Rectal smooth muscle tissue (tissue), 1 donor: ENCODE measurements around the gene AMPH.

Experiments used
- H3K27ac ChIP-seq: one replicate; pipeline ENCODE4 v1.7.0; 2013; ENCODE audit warnings: low read depth, low read length, inconsistent platforms
- H3K27me3 ChIP-seq: one replicate; pipeline ENCODE4 v1.7.0; 2013; ENCODE audit warnings: low read length; ENCODE audit not compliant: control insufficient read depth, insufficient read depth
- H3K36me3 ChIP-seq: one replicate; pipeline ENCODE4 v1.7.0; 2013; ENCODE audit warnings: low read length; ENCODE audit not compliant: control insufficient read depth, insufficient read depth
- H3K4me1 ChIP-seq: one replicate; pipeline ENCODE4 v1.7.0; 2013; ENCODE audit warnings: low read length; ENCODE audit not compliant: control insufficient read depth, insufficient read depth
- H3K4me3 ChIP-seq: one replicate; pipeline ENCODE4 v1.7.0; 2013; ENCODE audit warnings: low read length
- H3K9ac ChIP-seq: one replicate; pipeline ENCODE4 v1.7.0; 2013; ENCODE audit warnings: low read length

The AMPH gene

DNA sequence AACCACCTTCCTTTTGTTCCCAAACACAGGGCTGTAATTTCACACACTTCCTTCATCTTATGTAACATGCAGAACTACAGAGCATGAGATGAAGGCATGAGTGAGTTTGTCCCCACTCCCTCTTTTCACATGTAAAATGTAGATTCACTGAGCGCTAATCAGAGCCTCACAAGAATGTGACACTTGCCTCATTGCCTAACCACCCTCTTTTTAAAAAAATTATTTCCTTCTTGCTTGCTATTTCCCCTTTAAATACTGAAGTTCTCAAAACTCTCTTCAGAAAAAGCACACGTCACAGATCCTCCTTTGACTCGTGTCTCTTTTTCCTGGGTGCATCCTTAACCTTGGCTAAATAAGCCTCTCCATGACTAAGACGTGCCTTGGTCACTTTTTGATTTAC, 236.5 kb downstream of the AMPH start:
- no peaks in the 10 kb centered on the region for H3K4me1 ChIP-seq
- H3K4me3 ChIP-seq: no peak overlapping the region
- no peak overlapping the region for H3K27ac ChIP-seq
- no peaks in the 10 kb centered on the region for H3K27me3 ChIP-seq
- no peak overlapping the region for H3K9ac ChIP-seq
- H3K36me3 ChIP-seq: no peaks in the 10 kb centered on the region

DNA sequence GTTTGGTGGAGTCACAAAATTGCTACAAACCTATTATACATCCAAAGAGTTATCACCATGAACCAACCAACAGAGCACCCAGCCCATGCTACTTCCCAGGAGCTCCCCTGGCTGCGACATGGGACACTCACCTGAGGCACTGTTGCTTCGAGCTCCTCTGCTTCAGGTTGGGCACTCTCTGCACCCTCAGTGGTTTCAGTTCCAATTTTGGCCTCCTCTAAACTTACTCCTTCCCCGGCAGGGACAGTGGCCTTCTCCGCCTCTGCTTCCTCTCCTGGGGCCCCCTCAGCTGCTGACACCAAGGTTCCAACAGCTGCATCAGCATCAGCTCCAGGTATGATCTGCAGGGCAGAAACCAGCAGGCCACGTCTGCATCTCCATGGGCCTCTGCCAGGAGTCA, 237.3 kb downstream of the AMPH start:
- H3K4me3 ChIP-seq: no peak overlapping the region
- H3K9ac ChIP-seq: no peak overlapping the region
- H3K27ac ChIP-seq: no peak overlapping the region
- H3K27me3 ChIP-seq: no peaks in the 10 kb centered on the region
- H3K36me3 ChIP-seq: no peaks in the 10 kb centered on the region
- H3K4me1 ChIP-seq: no peaks in the 10 kb centered on the region

DNA sequence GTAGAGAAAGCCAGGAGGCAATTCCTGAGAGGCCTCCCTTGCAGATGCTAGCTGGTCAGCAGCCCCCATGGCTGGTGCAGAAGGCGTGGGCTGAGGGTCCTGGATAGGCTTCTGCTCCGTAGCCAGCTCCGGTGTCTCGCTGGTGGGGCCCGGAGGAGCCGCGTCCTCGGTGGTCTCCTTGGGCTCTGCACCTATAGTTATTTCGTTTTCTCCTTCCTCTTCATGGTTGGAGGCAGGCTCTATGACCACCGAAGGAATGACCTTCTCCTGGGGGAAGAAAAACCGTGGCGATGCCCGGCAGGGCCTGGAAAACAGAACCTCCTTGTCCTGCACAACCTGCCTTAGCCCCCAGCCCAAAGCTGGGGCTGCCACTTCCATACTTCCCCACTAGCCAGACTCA, 239.4 kb downstream of the AMPH start:
- Histone ChIP-seq H3K9ac (no peak overlapping the region), H3K27me3 (no peaks in the 10 kb centered on the region), H3K27ac (no peak overlapping the region), H3K4me3 (no peak overlapping the region), H3K36me3 (no peaks in the 10 kb centered on the region), H3K4me1 (no peaks in the 10 kb centered on the region)

DNA sequence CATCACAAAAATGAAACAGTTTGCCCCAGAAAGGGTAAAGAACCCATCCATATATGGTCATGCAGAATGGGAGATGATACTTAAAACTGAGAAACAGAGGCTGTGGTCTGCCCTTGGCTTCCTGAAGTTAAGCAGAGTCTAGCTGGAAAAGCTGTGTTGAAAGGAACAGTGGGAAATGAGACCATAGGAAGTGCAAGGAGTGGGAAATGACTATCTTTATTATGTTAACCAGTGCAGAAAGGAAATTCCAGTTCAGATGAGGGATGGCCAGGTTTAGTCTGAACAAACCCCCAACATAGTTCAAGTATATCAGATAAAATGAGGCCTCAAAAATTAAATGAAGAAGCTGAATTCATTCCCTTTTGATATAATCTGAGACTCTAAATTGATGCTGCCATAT, 245.5 kb downstream of the AMPH start:
- no peaks in the 10 kb centered on the region for H3K4me1 ChIP-seq
- H3K9ac ChIP-seq: no peak overlapping the region
- no peaks in the 10 kb centered on the region for H3K27me3 ChIP-seq
- H3K27ac ChIP-seq: no peak overlapping the region
- no peaks in the 10 kb centered on the region for H3K36me3 ChIP-seq
- no peak overlapping the region for H3K4me3 ChIP-seq

DNA sequence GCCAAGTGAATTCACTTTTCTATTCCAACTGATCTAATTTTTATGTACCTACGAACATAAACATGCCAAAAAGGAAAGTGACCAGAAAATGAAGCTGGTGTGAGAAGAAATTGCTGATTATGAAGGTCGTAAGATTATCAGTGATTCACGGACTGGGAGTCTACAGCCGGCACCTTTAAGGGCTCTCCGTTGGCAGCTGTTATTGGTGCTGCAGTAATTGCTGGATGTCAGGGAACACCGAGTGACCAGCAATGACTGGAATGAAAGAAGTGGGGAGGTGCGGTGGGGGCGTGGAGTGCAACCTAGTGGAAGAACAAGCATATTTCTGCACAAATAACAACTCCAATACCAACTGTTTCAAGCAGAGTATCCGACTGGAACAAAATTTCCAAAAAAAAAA, 247.9 kb downstream of the AMPH start:
- Histone ChIP-seq H3K27ac (no peak overlapping the region), H3K36me3 (no peaks in the 10 kb centered on the region), H3K9ac (no peak overlapping the region), H3K4me1 (no peaks in the 10 kb centered on the region), H3K4me3 (no peak overlapping the region), H3K27me3 (no peaks in the 10 kb centered on the region)

GRCh38 chr7:38382684-38383083, 248.5 kb downstream of the AMPH start:
- no peaks in the 10 kb centered on the region for H3K27me3 ChIP-seq
- no peaks in the 10 kb centered on the region for H3K4me1 ChIP-seq
- no peak overlapping the region for H3K27ac ChIP-seq
- no peaks in the 10 kb centered on the region for H3K36me3 ChIP-seq
- no peak overlapping the region for H3K9ac ChIP-seq
- H3K4me3 ChIP-seq: no peak overlapping the region

DNA sequence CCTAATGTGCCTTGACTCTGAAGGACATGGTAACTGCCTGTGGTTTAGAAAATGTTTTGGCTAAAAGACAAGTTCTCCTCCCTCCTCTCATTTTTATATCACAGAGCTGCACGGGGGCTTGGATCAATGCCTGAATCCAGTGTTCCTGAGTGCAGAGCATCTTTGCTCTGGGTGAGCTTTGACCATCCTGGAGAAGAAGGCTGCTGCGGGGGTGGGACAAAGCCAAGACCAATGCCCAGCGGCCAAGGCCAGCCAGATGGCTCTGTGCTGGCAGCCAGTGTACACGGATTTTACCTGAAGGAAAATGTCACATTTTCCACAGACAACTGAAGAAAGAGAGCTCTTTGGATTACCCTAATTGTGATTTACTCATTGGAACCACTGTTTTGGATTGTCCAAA, 255.7 kb downstream of the AMPH start:
- H3K27me3 ChIP-seq: no peaks in the 10 kb centered on the region
- no peaks in the 10 kb centered on the region for H3K36me3 ChIP-seq
- H3K27ac ChIP-seq: no peak overlapping the region
- no peak overlapping the region for H3K9ac ChIP-seq
- H3K4me1 ChIP-seq: no peaks in the 10 kb centered on the region
- H3K4me3 ChIP-seq: no peak overlapping the region

DNA sequence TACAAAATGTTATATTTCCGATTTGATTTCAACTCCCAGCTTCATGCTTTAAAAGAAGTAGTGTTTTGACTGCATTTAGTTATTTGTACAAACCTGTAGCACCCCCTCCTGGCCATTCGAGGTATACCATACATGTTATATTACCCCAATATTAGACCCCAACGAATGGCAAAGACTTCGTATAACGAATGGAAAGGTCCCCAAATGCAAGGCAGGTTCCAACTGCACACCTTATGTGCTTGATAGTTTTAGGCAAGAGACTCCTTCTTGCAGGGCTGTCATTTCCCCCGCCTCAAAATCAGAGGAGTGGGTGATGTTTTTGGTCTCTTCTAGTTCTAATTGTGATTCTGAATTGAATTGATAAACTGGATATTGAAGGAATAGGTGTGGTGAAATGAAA, 256.7 kb downstream of the AMPH start:
- Histone ChIP-seq H3K4me3 (no peak overlapping the region), H3K9ac (no peak overlapping the region), H3K36me3 (no peaks in the 10 kb centered on the region), H3K27ac (no peak overlapping the region), H3K27me3 (no peaks in the 10 kb centered on the region), H3K4me1 (no peaks in the 10 kb centered on the region)

DNA sequence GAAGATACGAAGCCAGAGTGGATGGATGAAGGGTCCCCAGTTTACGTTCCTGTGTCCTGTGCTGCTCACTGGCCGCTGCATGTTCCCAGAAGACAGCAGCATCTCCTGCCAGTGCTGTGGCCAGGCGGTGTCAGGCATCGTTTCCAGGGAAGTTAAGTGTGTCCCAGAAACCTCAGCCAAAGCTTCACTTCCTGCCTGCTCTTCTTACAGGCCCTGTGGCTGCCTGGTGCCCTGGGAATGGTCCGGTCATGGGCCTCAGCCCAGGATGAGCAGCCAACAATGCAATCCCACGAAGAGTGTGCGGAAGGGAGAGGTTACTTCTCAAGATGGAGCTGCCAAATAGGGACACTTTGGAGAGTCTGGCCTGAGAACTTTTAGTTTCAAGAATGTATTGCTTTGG, 258.0 kb downstream of the AMPH start:
- no peaks in the 10 kb centered on the region for H3K27me3 ChIP-seq
- H3K4me3 ChIP-seq: no peak overlapping the region
- H3K9ac ChIP-seq: no peak overlapping the region
- no peaks in the 10 kb centered on the region for H3K4me1 ChIP-seq
- H3K36me3 ChIP-seq: no peaks in the 10 kb centered on the region
- H3K27ac ChIP-seq: no peak overlapping the region

DNA sequence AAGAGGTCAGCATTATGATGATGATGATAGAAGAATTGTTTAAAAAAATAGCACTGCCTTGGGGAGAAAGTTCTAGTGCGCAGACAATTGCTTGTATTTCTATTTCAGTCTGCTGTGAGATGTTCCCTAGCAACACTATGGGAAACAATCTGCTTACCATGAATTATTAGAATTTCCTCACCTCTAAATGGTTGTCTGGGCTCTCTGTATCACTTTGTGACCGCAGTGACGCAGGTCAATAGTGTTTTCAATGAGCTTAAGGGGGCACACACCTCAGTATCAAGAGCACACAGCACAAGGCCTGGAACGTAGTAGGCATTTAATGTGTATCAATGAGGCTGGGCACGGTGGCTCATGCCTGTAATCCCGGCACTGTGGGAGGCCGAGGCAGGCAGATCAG, 258.9 kb downstream of the AMPH start:
- no peak overlapping the region for H3K27ac ChIP-seq
- H3K36me3 ChIP-seq: no peaks in the 10 kb centered on the region
- H3K9ac ChIP-seq: no peak overlapping the region
- H3K4me1 ChIP-seq: no peaks in the 10 kb centered on the region
- no peak overlapping the region for H3K4me3 ChIP-seq
- H3K27me3 ChIP-seq: no peaks in the 10 kb centered on the region

DNA sequence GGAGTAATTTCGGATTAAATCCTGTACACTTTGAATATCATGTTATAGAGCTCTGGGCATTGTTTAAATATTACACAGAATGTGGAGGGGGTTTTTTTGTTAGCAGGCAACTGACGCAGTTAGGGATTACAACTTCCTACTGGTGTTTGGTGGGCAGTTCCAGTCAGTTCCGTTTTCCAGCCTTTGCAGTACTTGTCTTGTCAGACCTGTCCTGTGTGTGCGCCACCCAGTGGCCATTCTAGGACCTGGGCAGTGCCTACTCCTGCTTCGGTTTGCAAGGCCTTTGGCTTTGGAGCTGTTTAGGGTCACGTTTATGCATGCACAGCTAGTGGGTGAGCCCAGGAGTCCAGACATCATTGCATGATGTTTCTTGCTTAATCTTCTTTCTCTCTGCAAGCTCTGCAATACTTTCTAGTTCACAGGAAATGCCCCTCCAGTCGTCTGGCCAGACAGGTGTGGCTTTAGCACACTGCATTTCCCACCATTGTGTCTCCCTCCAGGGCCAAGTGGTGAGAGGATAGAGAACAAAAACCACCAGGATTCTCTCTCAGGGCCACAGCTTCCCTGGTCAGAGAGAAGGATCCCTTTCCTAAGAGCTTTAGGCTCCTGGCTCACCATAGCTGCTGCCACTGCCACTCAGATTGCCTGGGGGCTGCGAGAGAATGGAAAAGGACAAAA, 261.2 kb downstream of the AMPH start:
- Histone ChIP-seq H3K4me1 (no peaks in the 10 kb centered on the region), H3K27ac (no peak overlapping the region), H3K36me3 (no peaks in the 10 kb centered on the region), H3K27me3 (no peaks in the 10 kb centered on the region), H3K9ac (no peak overlapping the region), H3K4me3 (peak overlapping the region; percentile 6)

DNA sequence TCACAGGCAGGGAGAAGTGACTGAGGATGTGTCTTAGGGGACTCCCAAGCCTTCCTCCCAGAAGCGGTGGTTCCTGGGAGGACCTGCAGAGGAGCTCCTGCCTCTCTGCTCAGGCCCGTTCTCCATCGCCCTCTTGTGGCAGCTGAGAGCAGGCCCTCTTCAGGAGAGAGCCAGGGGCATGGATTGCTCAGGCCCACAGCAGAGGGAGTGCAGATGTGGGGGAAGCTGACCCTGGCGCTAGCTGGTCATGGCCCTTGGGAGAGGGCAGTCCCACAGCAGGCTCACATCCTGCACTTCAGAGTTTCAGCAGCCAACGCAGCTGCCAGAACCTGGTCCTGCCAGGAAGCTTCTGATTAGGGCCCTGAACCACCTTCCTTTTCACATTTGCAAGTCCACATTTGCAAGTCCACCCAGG, 263.0 kb downstream of the AMPH start:
- H3K4me3 ChIP-seq: no peak overlapping the region
- no peaks in the 10 kb centered on the region for H3K36me3 ChIP-seq
- no peak overlapping the region for H3K9ac ChIP-seq
- no peaks in the 10 kb centered on the region for H3K27me3 ChIP-seq
- H3K27ac ChIP-seq: no peak overlapping the region
- H3K4me1 ChIP-seq: no peaks in the 10 kb centered on the region

- Histone ChIP-seq H3K36me3 (no peaks in the 10 kb centered on the region), H3K4me1 (no peaks in the 10 kb centered on the region), H3K27me3 (no peaks in the 10 kb centered on the region), H3K4me3 (no peak overlapping the region), H3K27ac (no peak overlapping the region), H3K9ac (no peak overlapping the region)
Observed at GRCh38 chr7:38367301-38367890, 263.8 kb downstream of the AMPH start.
